A673 (cell line): ENCODE data around the gene VSIG10L.

Experiments used
- EZH2 ChIP-seq: fragments of 200-600 bp; sonication (generic); IDR thresholded peaks from 2 replicates; pipeline ENCODE4 v1.6.1; 2017; ENCODE audit warnings: borderline replicate concordance, low read depth, mild to moderate bottlenecking, mixed read lengths, antibody characterized with exemption, low read length; ENCODE audit not compliant: poor library complexity, severe bottlenecking
- TF ChIP-seq, protein P1 (sequence below): fragments of 300-800, 200-600 bp; sonication (generic); conservative IDR thresholded peaks from 2 replicates; pipeline ENCODE4 v1.5.1; 2017; ENCODE audit warnings: low read depth, mild to moderate bottlenecking, antibody characterized with exemption, low read length, moderate library complexity, mixed read lengths

DNA sequence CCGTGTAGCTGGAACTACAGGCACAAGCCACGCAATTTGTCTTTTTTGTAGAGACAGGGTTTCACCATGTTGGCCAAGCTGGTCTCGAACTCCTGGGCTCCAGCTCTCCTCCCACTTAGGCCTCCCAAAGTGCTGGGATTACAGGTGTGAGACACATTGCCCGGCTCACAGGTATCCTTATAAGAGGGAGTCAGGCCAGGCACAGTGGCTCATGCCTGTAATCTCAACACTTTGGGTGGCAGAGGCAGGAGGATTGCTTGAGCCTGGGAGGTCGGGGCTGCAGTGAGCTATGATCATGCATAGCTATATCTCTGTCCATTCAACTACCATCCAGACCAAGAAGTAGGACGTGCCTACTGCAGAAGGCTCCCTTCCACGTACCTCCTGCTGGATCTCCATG is 40.7 kb downstream of the VSIG10L start:
- TF ChIP-seq, protein P1, sequence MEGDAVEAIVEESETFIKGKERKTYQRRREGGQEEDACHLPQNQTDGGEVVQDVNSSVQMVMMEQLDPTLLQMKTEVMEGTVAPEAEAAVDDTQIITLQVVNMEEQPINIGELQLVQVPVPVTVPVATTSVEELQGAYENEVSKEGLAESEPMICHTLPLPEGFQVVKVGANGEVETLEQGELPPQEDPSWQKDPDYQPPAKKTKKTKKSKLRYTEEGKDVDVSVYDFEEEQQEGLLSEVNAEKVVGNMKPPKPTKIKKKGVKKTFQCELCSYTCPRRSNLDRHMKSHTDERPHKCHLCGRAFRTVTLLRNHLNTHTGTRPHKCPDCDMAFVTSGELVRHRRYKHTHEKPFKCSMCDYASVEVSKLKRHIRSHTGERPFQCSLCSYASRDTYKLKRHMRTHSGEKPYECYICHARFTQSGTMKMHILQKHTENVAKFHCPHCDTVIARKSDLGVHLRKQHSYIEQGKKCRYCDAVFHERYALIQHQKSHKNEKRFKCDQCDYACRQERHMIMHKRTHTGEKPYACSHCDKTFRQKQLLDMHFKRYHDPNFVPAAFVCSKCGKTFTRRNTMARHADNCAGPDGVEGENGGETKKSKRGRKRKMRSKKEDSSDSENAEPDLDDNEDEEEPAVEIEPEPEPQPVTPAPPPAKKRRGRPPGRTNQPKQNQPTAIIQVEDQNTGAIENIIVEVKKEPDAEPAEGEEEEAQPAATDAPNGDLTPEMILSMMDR: no peak
- no peak for TF ChIP-seq EZH2
